Neural cell (in vitro differentiated cells): ENCODE measurements around the gene INPP5A.

Source experiments
- EZH2 ChIP-seq: fragments of 200-600, 300-800 bp; shearing (Covaris generic), sonication (generic); IDR thresholded peaks from 2 replicates; pipeline ENCODE4 v1.6.1; 2014; ENCODE audit warnings: antibody characterized with exemption, low read length, borderline replicate concordance, mild to moderate bottlenecking; ENCODE audit not compliant: insufficient read depth, poor library complexity, severe bottlenecking
- MXI1 ChIP-seq: fragments of 450-650 bp; conservative IDR thresholded peaks from 2 replicates; pipeline ENCODE4 v1.6.1; 2014; ENCODE audit warnings: antibody characterized with exemption, mild to moderate bottlenecking; ENCODE audit not compliant: poor library complexity, severe bottlenecking
- RAD21 ChIP-seq: fragments of 450-650 bp; conservative IDR thresholded peaks from 2 replicates; pipeline ENCODE4 v1.6.1; 2014; ENCODE audit warnings: antibody characterized with exemption, mild to moderate bottlenecking, moderate library complexity
- TAF1 ChIP-seq: IDR thresholded peaks from 2 replicates; pipeline ENCODE4 v1.6.1; 2012; ENCODE audit warnings: low read depth
- TF ChIP-seq, protein P1 (sequence below): fragments of 450-650 bp; IDR thresholded peaks from 2 replicates; pipeline ENCODE4 v1.5.1; 2014; ENCODE audit warnings: antibody characterized with exemption, mild to moderate bottlenecking, moderate library complexity; ENCODE audit not compliant: poor library complexity, severe bottlenecking

DNA sequence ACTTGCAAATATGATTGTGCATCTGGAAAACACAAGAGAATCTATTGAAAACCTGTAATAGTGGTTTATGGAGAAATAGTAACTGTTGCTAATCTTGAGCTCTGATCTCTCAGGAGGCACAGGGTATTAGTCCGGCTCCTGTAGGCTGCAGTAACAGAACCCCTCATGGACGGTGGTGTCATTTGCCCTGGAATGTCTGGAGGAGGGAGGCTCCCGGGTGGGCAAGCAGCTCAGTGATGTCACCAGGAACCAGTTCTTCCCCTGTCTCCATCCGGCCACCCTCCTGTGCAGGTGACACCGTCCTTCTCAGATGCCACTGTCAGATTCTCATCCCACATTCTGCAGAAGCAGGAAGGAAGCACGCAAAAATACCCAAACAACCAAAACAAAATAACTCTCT, 29.3 kb downstream of the INPP5A start:
- TF ChIP-seq EZH2 = no peak
- TF ChIP-seq, protein P1, sequence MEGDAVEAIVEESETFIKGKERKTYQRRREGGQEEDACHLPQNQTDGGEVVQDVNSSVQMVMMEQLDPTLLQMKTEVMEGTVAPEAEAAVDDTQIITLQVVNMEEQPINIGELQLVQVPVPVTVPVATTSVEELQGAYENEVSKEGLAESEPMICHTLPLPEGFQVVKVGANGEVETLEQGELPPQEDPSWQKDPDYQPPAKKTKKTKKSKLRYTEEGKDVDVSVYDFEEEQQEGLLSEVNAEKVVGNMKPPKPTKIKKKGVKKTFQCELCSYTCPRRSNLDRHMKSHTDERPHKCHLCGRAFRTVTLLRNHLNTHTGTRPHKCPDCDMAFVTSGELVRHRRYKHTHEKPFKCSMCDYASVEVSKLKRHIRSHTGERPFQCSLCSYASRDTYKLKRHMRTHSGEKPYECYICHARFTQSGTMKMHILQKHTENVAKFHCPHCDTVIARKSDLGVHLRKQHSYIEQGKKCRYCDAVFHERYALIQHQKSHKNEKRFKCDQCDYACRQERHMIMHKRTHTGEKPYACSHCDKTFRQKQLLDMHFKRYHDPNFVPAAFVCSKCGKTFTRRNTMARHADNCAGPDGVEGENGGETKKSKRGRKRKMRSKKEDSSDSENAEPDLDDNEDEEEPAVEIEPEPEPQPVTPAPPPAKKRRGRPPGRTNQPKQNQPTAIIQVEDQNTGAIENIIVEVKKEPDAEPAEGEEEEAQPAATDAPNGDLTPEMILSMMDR = no peak
- no peak for TF ChIP-seq RAD21
- TF ChIP-seq TAF1 = no peak
- TF ChIP-seq MXI1 = no peak
